SIG-M5 (cell line): ENCODE results near the gene ABCA7.

Experiments used
- DNase-seq: peaks from one replicate; lab custom pipeline; 2025; lab: John Stamatoyannopoulos, UW

Gene ABCA7

GRCh38 chr19:1002600-1002999 is 37.3 kb upstream of the ABCA7 start:
- no peak for DNase-seq

- no peak for DNase-seq
Measured at GRCh38 chr19:1003283-1003682, 36.6 kb upstream of the ABCA7 start.

- no peak for DNase-seq
Measured at GRCh38 chr19:1004204-1004802, 35.6 kb upstream of the ABCA7 start.

- no peak for DNase-seq
Measured at GRCh38 chr19:1004803-1005664, 34.9 kb upstream of the ABCA7 start.

- no peak for DNase-seq
Measured at GRCh38 chr19:1006711-1007398, 33.1 kb upstream of the ABCA7 start.

GRCh38 chr19:1007399-1008251 is 32.3 kb upstream of the ABCA7 start:
- DNase-seq: no peak

GRCh38 chr19:1008268-1009040 is 31.5 kb upstream of the ABCA7 start:
- no peak for DNase-seq

- DNase-seq: no peak
Measured at GRCh38 chr19:1009041-1009980, 30.6 kb upstream of the ABCA7 start.

GRCh38 chr19:1009981-1010538 is 29.8 kb upstream of the ABCA7 start:
- no peak for DNase-seq

- no peak for DNase-seq
Measured at GRCh38 chr19:1010586-1011510, 29.1 kb upstream of the ABCA7 start.

- DNase-seq: no peak
Measured at GRCh38 chr19:1011831-1012333, 28.0 kb upstream of the ABCA7 start.

- DNase-seq: no peak
Measured at GRCh38 chr19:1012334-1012733, 27.6 kb upstream of the ABCA7 start.

GRCh38 chr19:1013218-1013617 is 26.7 kb upstream of the ABCA7 start:
- no peak for DNase-seq

GRCh38 chr19:1014161-1015060 is 25.5 kb upstream of the ABCA7 start:
- no peak for DNase-seq

GRCh38 chr19:1015061-1015781 is 24.7 kb upstream of the ABCA7 start:
- DNase-seq: no peak

- no peak for DNase-seq
Measured at GRCh38 chr19:1015782-1016646, 23.9 kb upstream of the ABCA7 start.
